ENCODE results near the gene PBOV1. TPM values are rescaled to one million over a fixed set of nuclear protein-coding genes. Genes with fewer than 3 reads are reported as not detected.

The PBOV1 gene
- total RNA-seq, 1 donor from 2014 or later: not detected

GRCh38 chr6:138258197-138258596 lies 39.9 kb upstream of the PBOV1 start:
- Histone ChIP-seq H3K4me3 (ENCODE audit: low read depth, low read length) (no peak overlapping the region), H3K27me3 (ENCODE audit: control insufficient read depth, insufficient read depth, low read length) (no peaks in the 10 kb centered on the region), H3K36me3 (ENCODE audit: control insufficient read depth, insufficient read depth, low read length) (no peaks in the 10 kb centered on the region)
- DNase-seq (ENCODE audit: low read depth): no peak
- no peak for TF ChIP-seq CTCF (IDR thresholded peaks at IDR 0.05; ENCODE audit: insufficient read depth, low read length, severe bottlenecking)
- no peak for FAIRE-seq

- H3K4me3 ChIP-seq (ENCODE audit: low read depth, low read length): no peak overlapping the region
- no peak for DNase-seq (ENCODE audit: low read depth)
- FAIRE-seq: no peak
- H3K36me3 ChIP-seq (ENCODE audit: control insufficient read depth, insufficient read depth, low read length): no peaks in the 10 kb centered on the region
- no peaks in the 10 kb centered on the region for H3K27me3 ChIP-seq (ENCODE audit: control insufficient read depth, insufficient read depth, low read length)
- TF ChIP-seq CTCF (IDR thresholded peaks at IDR 0.05; ENCODE audit: insufficient read depth, low read length, severe bottlenecking): no peak
Measured at GRCh38 chr6:138257638-138258040, 39.3 kb upstream of the PBOV1 start.

GRCh38 chr6:138255443-138255842 lies 37.2 kb upstream of the PBOV1 start:
- no peak for FAIRE-seq

GRCh38 chr6:138253731-138254130 lies 35.4 kb upstream of the PBOV1 start:
- peak; percentile 88 for FAIRE-seq

More at GRCh38 chr6:138255443-138255842, 37.2 kb upstream of the PBOV1 start:
- no peak for TF ChIP-seq CTCF (IDR thresholded peaks at IDR 0.05; ENCODE audit: insufficient read depth, low read length, severe bottlenecking)
- DNase-seq (ENCODE audit: low read depth): no peak
- Histone ChIP-seq H3K27me3 (ENCODE audit: control insufficient read depth, insufficient read depth, low read length) (no peaks in the 10 kb centered on the region), H3K4me3 (ENCODE audit: low read depth, low read length) (no peak overlapping the region), H3K36me3 (ENCODE audit: control insufficient read depth, insufficient read depth, low read length) (no peaks in the 10 kb centered on the region)

GRCh38 chr6:138250513-138251247 lies 32.4 kb upstream of the PBOV1 start:
- Histone ChIP-seq H3K27me3 (ENCODE audit: control insufficient read depth, insufficient read depth, low read length) (no peaks in the 10 kb centered on the region), H3K4me3 (ENCODE audit: low read depth, low read length) (no peak overlapping the region), H3K36me3 (ENCODE audit: control insufficient read depth, insufficient read depth, low read length) (no peaks in the 10 kb centered on the region)
- TF ChIP-seq CTCF (IDR thresholded peaks at IDR 0.05; ENCODE audit: insufficient read depth, low read length, severe bottlenecking): no peak
- peak; percentile 95 for DNase-seq (ENCODE audit: low read depth)
- peak; percentile 86 for FAIRE-seq

More at GRCh38 chr6:138253731-138254130, 35.4 kb upstream of the PBOV1 start:
- Histone ChIP-seq H3K27me3 (ENCODE audit: control insufficient read depth, insufficient read depth, low read length) (no peaks in the 10 kb centered on the region), H3K36me3 (ENCODE audit: control insufficient read depth, insufficient read depth, low read length) (no peaks in the 10 kb centered on the region), H3K4me3 (ENCODE audit: low read depth, low read length) (no peak overlapping the region)
- TF ChIP-seq CTCF (IDR thresholded peaks at IDR 0.05; ENCODE audit: insufficient read depth, low read length, severe bottlenecking): no peak
- DNase-seq (ENCODE audit: low read depth): no peak

- Histone ChIP-seq H3K27me3 (ENCODE audit: control insufficient read depth, insufficient read depth, low read length) (no peaks in the 10 kb centered on the region), H3K4me3 (ENCODE audit: low read depth, low read length) (no peak overlapping the region), H3K36me3 (ENCODE audit: control insufficient read depth, insufficient read depth, low read length) (no peaks in the 10 kb centered on the region)
- TF ChIP-seq CTCF (IDR thresholded peaks at IDR 0.05; ENCODE audit: insufficient read depth, low read length, severe bottlenecking): no peak
- DNase-seq (ENCODE audit: low read depth) (no peak), FAIRE-seq (no peak)
Measured at GRCh38 chr6:138250053-138250452, 31.8 kb upstream of the PBOV1 start.
